ENCODE results near the gene MAP1LC3B. TPM values are rescaled to one million over a fixed set of nuclear protein-coding genes. Genes with fewer than 3 reads are reported as not detected.

MAP1LC3B gene
- total RNA-seq, 1 donor from 2014 or later = 37.9 TPM

DNA sequence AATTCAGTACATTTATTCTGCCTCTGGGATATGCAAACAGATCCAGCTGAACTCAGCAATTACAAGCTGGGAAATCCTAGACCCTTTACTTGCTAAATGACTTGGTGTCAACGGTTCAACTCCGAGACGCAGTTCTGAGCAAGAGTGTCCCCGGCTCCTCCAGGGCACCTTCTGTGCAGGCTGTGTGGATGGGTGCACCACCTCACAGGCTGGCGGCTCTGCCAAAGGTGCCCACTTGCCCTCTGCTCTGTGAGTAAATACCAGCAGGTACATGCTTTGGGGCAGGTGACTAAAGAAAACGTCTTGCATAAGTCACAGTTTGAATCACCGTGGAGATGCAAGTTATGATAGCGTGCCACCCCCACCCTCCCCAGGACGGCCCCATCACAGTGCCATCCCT lies 23.3 kb downstream of the MAP1LC3B start:
- H3K4me1 Mint-ChIP-seq = no peaks in the 10 kb centered on the region
- no peak overlapping the region for H3K27ac Mint-ChIP-seq (ENCODE audit: unreplicated experiment)
- no peak for TF ChIP-seq CTCF (conservative IDR thresholded peaks at IDR 0.05)
- H3K27me3 Mint-ChIP-seq (ENCODE audit: low read depth) = no peaks in the 10 kb centered on the region
- DNase-seq (ENCODE audit: low read depth, low spot score) = no peak
- no peaks in the 10 kb centered on the region for H3K9me3 Mint-ChIP-seq
- H3K4me3 Mint-ChIP-seq = no peak overlapping the region
- H3K36me3 Mint-ChIP-seq (ENCODE audit: low read depth) = peaks cover 6% of the 10 kb centered on the region

DNA sequence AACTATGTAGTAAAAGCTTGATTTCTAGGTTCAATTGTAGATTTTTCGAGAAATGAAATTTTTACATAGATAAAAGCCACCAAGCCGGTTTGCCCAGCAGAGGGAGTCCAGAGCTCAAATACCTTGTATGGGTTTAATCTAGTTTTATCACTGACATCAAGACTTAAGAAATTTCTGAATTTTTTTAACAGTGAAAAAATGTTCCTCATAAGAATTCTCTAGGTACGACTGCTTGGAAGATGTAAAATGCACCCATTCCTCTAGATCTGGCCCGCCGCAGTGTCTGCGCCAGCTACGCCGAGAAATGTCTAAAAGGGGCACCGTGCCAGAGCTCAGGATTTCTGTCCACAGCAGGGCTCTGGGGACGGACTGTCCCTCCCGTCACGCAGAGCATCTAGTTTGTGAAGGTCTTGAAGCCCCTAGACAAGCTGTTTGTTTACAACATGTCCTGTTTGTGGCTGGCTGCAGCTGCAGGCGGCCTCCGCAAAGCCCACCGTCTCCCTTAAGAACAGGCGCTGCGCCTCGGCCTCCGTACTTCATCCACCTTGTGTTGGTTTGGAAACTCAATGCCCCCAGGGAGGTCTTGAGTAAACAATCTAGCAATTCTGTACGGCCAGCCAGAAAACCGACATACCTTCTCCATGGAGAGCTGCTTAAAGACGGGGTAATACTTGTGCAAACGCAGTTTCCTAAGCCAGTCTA lies 24.8 kb downstream of the MAP1LC3B start:
- H3K36me3 Mint-ChIP-seq (ENCODE audit: low read depth) = peaks cover 8% of the 10 kb centered on the region
- TF ChIP-seq CTCF (conservative IDR thresholded peaks at IDR 0.05) = peak; percentile 72
- no peaks in the 10 kb centered on the region for H3K27me3 Mint-ChIP-seq (ENCODE audit: low read depth)
- H3K9me3 Mint-ChIP-seq = no peaks in the 10 kb centered on the region
- no peak overlapping the region for H3K4me3 Mint-ChIP-seq
- DNase-seq (ENCODE audit: low read depth, low spot score) = no peak
- peak overlapping the region; percentile 27 for H3K27ac Mint-ChIP-seq (ENCODE audit: unreplicated experiment)
- no peaks in the 10 kb centered on the region for H3K4me1 Mint-ChIP-seq

GRCh38 chr16:87417528-87417910 lies 25.4 kb downstream of the MAP1LC3B start:
- Mint-ChIP-seq H3K27ac (ENCODE audit: unreplicated experiment) (no peak overlapping the region), H3K36me3 (ENCODE audit: low read depth) (peaks cover 10% of the 10 kb centered on the region), H3K9me3 (no peaks in the 10 kb centered on the region), H3K27me3 (ENCODE audit: low read depth) (no peaks in the 10 kb centered on the region), H3K4me1 (peaks cover under 1% of the 10 kb centered on the region), H3K4me3 (no peak overlapping the region)
- no peak for TF ChIP-seq CTCF (conservative IDR thresholded peaks at IDR 0.05)
- DNase-seq (ENCODE audit: low read depth, low spot score) = no peak

DNA sequence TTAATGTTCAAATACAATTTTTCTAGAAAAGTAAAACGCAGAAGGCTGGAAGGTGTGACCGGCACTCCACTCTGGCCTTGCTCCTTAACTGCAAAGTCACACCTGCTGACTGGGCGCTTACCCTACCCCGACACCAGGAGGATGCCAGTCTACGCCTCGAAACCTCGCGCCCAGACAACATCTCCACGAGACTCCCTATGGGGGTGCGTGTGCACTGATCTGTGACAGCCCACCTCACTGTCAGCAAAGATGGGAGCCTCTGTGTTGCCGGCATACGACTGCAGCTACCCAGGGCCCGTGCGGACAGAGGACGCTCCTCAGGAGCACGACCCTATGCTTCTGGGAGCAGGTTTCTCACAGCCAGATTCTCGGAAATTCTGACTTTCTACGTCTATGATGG lies 26.1 kb downstream of the MAP1LC3B start:
- no peak for TF ChIP-seq CTCF (conservative IDR thresholded peaks at IDR 0.05)
- H3K4me3 Mint-ChIP-seq = no peak overlapping the region
- H3K27ac Mint-ChIP-seq (ENCODE audit: unreplicated experiment) = no peak overlapping the region
- no peak for DNase-seq (ENCODE audit: low read depth, low spot score)
- H3K36me3 Mint-ChIP-seq (ENCODE audit: low read depth) = peaks cover 16% of the 10 kb centered on the region
- peaks cover 6% of the 10 kb centered on the region for H3K4me1 Mint-ChIP-seq
- no peaks in the 10 kb centered on the region for H3K27me3 Mint-ChIP-seq (ENCODE audit: low read depth)
- H3K9me3 Mint-ChIP-seq = no peaks in the 10 kb centered on the region

DNA sequence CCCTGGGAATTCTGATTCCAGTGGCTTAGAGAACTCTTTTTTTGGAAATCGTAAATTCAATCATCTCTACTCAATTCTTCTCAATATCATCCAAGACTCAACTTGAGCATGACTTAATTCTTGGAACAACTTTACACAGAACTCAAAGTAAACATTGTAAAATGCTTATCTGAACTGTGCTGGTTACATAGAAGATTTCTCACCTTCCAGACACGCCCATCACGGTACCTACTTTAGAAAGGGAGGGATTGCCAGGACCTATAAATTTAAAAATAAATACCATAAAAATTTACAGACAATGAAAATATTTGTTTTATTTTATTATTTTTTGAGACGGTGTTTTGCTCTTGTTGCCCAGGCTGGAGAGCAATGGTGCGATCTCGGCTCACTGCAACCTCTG lies 26.5 kb downstream of the MAP1LC3B start:
- H3K27me3 Mint-ChIP-seq (ENCODE audit: low read depth) = no peaks in the 10 kb centered on the region
- H3K36me3 Mint-ChIP-seq (ENCODE audit: low read depth) = peaks cover 16% of the 10 kb centered on the region
- no peak overlapping the region for H3K27ac Mint-ChIP-seq (ENCODE audit: unreplicated experiment)
- H3K9me3 Mint-ChIP-seq = no peaks in the 10 kb centered on the region
- no peak overlapping the region for H3K4me3 Mint-ChIP-seq
- DNase-seq (ENCODE audit: low read depth, low spot score) = no peak
- no peak for TF ChIP-seq CTCF (conservative IDR thresholded peaks at IDR 0.05)
- peaks cover 6% of the 10 kb centered on the region for H3K4me1 Mint-ChIP-seq

All from neural crest cell (in vitro differentiated cells).